BE2C (cell line): ENCODE results near the gene MYH15. TPM values are rescaled to one million over a fixed set of nuclear protein-coding genes. Genes with fewer than 3 reads are reported as not detected.

Experiments
- DNase-seq: peaks from one replicate; pipeline ENCODE4 v3.0.0-alpha.2; 2020
- H3K27me3 ChIP-seq: fragments of 250-450 bp; sonication (Bioruptor Pico); 2 replicates; pipeline ENCODE4 v1.5.1; 2020; ENCODE audit warnings: mild to moderate bottlenecking
- H3K36me3 ChIP-seq: fragments of 250-450 bp; sonication (Bioruptor Pico); 2 replicates; pipeline ENCODE4 v1.5.1; 2020; ENCODE audit warnings: mild to moderate bottlenecking
- H3K4me1 ChIP-seq: fragments of 250-450 bp; sonication (Bioruptor Pico); 2 replicates; pipeline ENCODE4 v1.5.1; 2020
- H3K4me3 ChIP-seq: 2 replicates; pipeline ENCODE4 v1.5.1; 2011; ENCODE audit warnings: low read depth, low read length
- H3K9me3 ChIP-seq: fragments of 250-450 bp; sonication (Bioruptor Pico); 2 replicates; pipeline ENCODE4 v1.5.1; 2020
- polyA plus RNA-seq: library from polyadenylated mRNA; unstranded; fragments of >200 nt; gene quantifications from one replicate; pipeline ENCODE4 v1.2.1, GENCODE V29; 2012; ENCODE audit warnings: low read depth, missing spikeins; ENCODE audit not compliant: insufficient read length, insufficient read depth
- TF ChIP-seq, protein P1 (sequence below): IDR thresholded peaks from 2 replicates; pipeline ENCODE4 v1.5.1; 2012; ENCODE audit warnings: mild to moderate bottlenecking, low read depth, low read length

Gene MYH15
- polyA plus RNA-seq: 10.1 TPM

DNA sequence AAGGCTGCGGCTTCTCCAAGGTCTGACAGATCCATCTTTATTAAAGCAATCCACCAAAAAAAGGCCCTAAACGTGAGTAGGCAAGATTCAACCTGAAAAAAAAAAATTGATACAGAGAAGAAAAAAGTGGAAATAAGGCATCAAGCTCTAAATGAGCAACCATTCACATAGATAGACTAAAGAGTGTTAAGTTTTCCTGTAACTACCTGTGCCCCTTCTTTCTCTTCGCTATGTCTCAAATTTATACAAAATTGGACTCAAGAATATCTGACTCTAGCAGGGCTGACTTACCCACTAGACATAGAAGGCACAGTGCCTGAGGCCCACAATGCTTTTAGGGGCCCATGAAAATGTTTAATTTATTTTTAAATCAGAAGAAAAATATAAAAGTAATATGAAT, at the start of gene MYH15:
TSS of gene MYH15 (minus strand) at position 101 of the 400 bp plus-strand sequence. CDS start at position 35, 66 bp downstream.
- peak within 1 kb of the TSS; percentile 3; the same call in 1 of the 2 replicates for H3K4me3 ChIP-seq
- TF ChIP-seq, protein P1, sequence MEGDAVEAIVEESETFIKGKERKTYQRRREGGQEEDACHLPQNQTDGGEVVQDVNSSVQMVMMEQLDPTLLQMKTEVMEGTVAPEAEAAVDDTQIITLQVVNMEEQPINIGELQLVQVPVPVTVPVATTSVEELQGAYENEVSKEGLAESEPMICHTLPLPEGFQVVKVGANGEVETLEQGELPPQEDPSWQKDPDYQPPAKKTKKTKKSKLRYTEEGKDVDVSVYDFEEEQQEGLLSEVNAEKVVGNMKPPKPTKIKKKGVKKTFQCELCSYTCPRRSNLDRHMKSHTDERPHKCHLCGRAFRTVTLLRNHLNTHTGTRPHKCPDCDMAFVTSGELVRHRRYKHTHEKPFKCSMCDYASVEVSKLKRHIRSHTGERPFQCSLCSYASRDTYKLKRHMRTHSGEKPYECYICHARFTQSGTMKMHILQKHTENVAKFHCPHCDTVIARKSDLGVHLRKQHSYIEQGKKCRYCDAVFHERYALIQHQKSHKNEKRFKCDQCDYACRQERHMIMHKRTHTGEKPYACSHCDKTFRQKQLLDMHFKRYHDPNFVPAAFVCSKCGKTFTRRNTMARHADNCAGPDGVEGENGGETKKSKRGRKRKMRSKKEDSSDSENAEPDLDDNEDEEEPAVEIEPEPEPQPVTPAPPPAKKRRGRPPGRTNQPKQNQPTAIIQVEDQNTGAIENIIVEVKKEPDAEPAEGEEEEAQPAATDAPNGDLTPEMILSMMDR: no peak
- H3K36me3 ChIP-seq: no peaks in the 10 kb centered on the region
- peaks cover 40% of the 10 kb centered on the region for H3K4me1 ChIP-seq
- DNase-seq: no peak
- H3K9me3 ChIP-seq: no peaks in the 10 kb centered on the region
- no peaks in the 10 kb centered on the region for H3K27me3 ChIP-seq

DNA sequence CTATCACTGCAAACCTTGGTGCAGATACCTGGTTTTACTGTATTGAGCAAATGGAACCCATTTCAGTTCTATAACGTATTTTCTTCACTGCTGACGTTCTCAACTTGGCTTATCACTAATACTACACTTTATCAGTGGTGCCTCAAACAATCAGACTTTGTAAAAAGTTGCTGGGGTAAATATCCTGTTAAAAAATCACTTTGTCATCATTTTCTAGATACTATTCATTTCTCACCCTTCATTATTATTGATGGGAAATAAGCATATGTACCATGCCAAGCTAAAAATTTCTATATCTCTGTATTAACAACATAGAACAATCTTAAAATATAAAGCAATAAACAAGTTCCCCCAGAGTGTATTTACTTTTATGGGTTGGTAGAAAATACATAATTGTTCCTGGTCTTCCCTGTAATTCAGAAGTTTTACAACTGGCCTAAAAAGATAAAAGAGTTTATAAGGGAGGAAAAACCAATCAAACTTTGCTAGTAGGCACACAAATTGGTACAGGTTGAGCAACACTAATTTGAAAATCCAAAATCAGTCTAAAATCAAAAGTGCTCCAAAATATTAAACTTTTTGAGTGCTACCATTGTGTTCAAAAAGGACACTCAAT, 45.7 kb upstream of the MYH15 start:
- TF ChIP-seq, protein P1: no peak
- H3K9me3 ChIP-seq: no peaks in the 10 kb centered on the region
- H3K4me3 ChIP-seq: no peak overlapping the region
- DNase-seq: no peak
- H3K36me3 ChIP-seq: peaks cover 42% of the 10 kb centered on the region
- H3K27me3 ChIP-seq: no peaks in the 10 kb centered on the region
- H3K4me1 ChIP-seq: no peaks in the 10 kb centered on the region

DNA sequence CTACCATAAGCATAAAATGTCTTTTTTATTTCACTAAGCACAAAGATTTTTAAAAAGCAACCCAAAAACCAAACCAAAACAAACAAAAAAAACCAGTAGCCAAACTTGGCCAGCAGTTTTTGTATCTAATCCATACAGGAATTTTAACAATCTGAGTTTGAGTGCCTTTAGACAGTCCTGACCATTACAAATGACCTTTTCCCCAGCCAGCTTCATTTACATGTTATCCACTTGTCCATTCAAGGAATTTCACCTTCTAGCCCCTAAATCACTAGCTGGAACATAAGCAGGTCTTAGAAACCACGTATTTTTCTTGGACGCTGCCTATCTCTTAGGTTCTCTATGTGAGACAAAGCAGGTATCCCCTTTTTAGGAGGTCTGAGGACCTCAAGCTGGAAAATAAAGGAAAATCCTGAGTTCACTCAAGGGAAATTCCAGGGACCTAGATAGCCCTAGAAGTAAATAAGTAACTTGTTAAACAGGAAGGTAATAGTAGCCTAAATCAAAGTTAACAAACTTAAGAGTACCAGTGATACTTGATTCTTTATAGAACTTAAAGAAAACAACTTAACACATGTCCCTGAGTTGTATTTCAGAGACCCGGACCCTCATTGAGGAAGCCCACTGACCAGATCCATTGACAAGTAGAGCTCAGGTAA, 44.6 kb upstream of the MYH15 start:
- DNase-seq: no peak

DNA sequence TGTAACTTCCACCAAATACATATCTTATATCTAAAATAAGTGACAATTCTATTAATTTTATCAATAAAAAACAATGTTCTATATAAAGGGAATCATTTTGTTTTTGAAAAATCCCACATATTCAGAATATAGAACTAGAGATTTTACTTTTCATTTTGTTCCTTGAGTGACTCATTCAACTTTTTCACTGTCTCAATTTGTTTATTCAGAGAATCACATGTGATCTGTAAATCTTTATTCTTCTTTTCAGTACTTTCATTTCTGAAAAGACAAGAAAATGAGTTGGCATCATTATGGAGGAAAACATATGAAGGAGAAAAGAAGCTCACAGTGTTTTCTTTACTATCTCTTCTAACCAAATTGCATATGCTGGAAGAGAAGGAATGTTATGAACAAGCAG, 43.8 kb upstream of the MYH15 start:
- Histone ChIP-seq H3K27me3 (no peaks in the 10 kb centered on the region), H3K9me3 (no peaks in the 10 kb centered on the region), H3K36me3 (peaks cover 29% of the 10 kb centered on the region), H3K4me1 (no peaks in the 10 kb centered on the region), H3K4me3 (no peak overlapping the region)
- no peak for DNase-seq
- TF ChIP-seq, protein P1: no peak

More for the DNA sequence above, 44.6 kb upstream of the MYH15 start:
- Histone ChIP-seq H3K27me3 (no peaks in the 10 kb centered on the region), H3K4me3 (no peak overlapping the region), H3K36me3 (peaks cover 34% of the 10 kb centered on the region), H3K9me3 (no peaks in the 10 kb centered on the region), H3K4me1 (no peaks in the 10 kb centered on the region)
- TF ChIP-seq, protein P1: no peak

DNA sequence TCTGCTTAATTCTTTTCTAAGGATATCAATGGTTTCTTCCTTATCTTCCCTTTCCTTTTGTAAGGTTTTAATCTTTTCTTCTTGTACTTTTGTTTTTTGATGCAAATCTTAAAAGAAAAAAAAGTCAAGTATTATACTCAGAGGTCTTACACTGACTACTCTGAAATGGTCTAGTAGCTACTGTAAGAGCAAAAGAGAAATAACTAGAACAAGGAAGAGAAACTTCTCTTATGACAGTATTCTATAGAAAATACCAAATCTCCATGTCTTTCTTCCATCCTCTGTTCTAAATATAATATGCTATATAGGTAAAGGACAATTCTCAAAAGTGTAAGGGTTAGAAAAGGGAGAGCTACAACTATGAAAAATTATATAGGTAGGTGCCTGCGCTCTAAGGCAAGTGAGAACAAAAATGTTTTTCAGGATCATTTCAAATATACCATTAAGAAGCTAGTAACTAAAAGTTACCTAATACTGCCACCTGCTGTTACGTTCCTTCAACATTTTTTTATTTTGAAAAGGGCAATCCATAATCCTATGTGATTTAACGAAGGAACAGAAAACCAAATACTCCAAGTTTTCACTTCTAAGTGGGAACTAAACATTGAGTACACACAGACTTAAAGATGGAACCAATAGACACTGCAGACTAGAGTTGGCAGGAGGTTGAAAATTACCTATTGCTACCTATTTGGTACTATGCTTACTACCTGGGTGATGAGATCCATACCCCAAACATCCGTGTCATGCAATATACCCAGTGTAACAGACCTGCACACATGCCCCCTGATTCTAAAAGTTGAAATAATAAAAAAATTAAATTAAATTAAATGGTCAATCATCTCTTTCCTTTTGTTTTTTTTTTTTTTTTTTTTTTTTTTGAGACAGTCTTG, 42.1 kb upstream of the MYH15 start:
- TF ChIP-seq, protein P1: peak; percentile 42
- Histone ChIP-seq H3K4me1 (no peaks in the 10 kb centered on the region), H3K9me3 (no peaks in the 10 kb centered on the region), H3K4me3 (no peak overlapping the region), H3K36me3 (peaks cover 16% of the 10 kb centered on the region), H3K27me3 (no peaks in the 10 kb centered on the region)
- DNase-seq: no peak
